Measurements from ENCODE around the gene MYBPH.

Gene MYBPH

DNA sequence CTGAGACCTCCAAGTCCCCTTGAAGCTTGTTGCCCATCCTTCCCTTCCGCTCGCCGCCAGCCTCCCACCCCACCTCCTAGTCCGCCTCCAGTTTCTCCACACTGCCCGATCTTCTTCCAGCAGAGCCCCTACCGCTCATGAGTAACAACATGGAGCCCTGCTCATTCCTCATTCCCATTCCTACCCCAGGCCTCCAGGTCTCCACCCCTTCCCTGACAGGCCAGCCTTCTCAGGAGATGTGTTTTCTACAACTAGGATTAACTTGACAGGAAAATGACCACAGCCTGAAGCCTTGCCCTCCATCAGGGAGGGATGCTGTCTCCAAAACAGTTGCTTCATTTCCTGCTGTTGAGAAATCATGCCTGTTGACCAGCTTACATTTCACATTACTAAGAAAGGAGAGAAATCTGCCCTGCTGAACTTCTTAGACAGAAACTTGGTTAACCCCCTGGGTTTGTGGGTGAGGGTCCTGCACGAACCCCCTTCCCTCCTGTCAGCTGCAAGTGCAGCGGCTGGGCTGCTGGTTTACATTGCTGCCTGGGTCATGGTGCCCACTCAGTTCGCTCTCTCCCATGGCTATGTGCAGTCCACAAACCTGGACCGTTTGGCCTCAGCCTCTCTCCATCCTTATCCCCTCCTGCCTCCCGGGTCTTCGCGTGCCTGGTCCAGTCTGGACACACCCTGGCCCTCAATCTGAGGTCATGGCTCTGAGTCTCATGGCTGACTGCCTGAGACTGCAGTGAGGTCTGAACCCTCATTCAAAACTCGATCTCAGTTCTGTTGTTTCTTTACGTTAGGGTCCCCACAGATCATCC is 27.0 kb upstream of the MYBPH start:
- in situ Hi-C loops (cut with MboI; ENCODE audit: low sequenced_read_pairs), result no loop called here

DNA sequence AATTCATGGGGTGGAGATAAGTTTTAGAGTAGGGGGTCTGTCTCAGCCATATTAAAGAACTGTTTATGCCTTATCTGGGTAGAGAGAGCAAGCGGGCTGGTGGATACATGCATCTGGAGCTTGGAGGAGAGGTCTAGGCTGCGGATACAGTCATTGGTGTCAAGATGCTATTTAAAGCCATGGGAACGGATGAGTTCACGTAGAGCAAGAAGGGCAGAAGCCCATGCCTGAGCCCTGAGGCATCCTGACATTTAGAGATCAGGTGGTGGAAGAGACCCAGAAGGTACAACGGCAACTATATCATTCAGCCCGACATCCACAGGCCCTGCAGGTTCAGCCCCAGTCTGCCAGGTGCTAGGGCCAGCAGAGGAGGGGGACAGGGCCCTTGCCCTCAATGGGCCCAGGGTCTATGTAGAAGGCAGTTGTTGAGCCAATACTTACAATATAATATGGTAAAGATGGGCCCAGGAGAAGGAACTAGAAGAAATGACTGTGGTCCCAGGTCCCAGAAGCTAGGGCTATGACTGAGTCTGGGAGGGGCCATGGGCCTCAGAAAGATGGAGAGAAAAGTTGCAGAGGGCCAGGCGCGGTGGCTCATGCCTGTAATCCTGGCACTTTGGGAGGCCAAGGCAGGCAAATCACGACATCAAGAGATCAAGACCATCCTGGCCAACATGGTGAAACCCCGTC is 26.0 kb upstream of the MYBPH start:
- in situ Hi-C loops (cut with MboI; ENCODE audit: low sequenced_read_pairs), result no loop called here

DNA sequence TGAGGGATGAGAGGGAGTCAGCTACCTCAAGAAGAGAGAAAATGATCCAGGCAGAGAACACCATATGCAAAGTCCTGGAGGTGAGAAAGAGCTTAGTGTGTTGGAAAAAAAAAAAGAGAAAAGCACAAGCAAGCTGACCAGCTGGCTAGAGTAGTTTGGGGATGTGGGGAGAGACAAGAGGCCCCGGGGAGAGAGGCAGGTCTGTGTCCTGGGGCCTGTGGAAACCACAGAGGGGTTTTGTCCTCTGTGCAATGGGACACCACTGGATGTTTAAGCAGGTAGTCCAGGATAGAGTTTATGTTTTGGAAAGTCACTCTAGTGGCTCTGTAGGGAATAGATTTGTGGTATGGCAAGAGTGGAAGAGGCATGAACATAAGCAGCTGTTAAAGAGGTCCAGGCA is 25.3 kb upstream of the MYBPH start:
- in situ Hi-C loops (cut with MboI; ENCODE audit: low sequenced_read_pairs), result no loop called here

DNA sequence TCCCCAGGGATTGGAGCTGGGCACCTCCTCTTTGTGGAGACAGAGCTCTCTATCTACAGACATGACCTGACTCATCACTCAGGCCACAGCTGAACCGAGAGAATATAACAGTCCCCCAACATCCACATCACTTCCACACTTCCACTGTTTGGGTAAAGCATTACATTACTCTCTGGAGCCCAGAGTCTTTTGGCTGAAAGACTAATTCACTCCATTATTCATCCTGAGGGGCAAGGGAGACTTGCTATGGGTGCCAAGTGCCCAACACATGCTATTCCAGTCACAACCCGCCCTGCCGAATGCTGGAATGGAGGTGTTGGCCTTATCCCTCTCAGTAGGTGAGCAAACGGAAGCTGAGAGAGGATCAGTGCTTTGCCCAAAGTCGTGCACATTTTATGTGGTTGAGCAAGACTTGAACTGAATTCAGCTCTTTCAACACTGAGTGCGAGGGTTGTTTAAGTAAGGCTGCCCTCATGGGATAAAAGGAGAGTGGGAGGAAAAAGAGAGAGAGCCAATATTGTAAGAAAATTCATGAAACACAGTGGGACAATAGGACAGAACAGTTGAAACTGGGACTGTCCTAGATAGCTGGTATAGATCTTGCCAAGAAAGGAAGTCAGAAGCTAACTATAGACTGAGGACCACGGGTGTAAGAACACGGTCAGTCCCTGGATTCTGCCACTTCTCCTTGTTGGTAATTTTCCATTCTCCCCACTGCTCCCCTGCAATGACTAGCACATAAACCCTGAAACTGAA is 24.4 kb upstream of the MYBPH start:
- in situ Hi-C loops (cut with MboI; ENCODE audit: low sequenced_read_pairs), result no loop called here

DNA sequence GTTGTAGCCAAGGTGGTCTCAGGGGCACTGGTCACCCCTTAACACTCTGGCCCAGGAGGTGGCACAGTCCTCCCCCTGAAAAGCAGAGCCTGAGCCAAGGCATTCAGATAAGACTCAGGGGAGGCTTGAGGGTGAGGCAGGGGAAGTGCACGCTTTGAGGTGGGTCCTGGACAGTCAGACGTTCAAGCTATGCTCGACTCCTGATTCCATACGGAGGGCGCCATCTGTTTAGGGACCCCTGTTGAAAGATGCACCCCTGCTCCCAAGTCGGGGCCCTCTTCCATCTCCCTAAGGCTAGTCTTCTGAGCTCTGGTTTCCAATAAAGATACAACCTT is 23.8 kb upstream of the MYBPH start:
- in situ Hi-C loops (cut with MboI; ENCODE audit: low sequenced_read_pairs), result no loop called here

DNA sequence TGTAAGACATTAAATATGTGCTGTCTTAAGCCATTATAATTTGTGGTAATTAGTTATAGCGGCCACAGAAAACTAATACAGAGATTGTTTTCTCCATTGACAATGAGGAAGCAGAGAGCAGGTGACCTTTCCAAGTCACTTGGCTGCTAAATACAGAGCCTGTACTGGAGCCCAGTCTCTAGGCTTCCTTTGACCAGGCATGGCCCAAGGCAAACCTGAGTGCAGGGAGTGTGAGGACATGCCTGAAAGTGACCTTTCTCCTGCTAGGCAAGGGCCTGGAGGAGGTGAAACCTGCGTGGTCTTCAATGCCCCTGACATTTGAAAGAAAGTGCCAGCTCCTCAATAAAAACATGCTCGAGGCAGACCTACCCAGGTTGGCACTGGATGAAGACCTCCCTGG is 23.4 kb upstream of the MYBPH start:
- in situ Hi-C loops (cut with MboI; ENCODE audit: low sequenced_read_pairs), result no loop called here

DNA sequence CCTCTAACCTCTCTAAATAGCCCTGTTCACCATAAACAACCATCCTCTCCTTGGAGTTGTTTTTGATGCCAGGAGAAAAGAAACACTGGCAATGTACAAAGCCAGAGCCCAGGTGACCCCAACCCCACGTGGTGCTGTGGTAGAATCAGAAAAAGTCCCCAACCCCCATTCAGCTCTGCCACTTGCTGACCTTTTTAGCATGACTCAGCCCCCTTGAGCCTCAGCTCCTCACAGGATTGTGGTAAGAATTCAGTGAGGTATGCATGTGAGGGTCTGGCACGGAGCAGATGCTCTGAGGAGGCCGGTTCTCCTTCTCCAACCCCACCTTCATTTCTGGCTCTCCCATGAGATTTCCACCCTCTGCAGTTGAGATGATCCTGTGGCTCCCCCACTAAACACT is 22.0 kb upstream of the MYBPH start:
- in situ Hi-C loops (cut with MboI; ENCODE audit: low sequenced_read_pairs), result no loop called here

DNA sequence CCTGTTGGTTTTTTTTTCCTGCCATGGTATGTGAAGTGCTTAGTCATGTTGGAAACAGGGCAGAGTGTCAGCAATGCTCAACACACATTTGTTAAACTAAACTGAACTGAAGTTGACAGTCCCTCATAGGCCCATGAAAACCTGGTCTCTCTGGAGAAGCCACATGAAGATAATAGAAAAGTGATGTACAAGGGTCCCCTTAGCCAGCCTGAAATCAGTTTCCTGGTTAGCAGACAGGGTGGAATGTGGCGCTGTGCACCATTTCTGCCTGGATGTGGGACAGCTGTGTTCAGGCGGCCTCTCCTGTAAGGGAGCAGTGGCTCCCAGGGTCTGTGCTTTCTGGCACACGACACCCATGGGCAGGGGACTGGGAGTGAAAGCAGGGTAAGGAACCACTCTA is 20.7 kb upstream of the MYBPH start:
- in situ Hi-C loops (cut with MboI; ENCODE audit: low sequenced_read_pairs), result no loop called here

DNA sequence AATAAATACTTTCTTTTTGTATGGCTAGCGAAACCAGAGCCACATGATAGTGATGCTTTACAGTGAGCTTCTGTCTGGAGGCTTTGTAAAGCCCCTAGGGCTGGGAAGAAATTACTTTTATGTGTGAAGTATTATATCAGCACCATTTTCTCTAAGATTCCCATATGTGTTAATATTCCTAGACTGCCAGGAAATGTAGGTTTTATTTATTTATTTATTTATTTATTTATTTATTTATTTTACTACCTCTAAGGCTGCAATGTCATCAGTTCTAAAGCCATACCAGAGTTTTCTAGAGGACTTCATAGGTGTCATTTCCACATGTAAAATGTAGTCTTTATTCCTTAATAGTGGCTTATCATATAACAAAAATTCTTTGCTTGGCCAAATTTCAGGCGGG is 15.3 kb upstream of the MYBPH start:
- in situ Hi-C loops (cut with MboI; ENCODE audit: low sequenced_read_pairs), result no loop called here

DNA sequence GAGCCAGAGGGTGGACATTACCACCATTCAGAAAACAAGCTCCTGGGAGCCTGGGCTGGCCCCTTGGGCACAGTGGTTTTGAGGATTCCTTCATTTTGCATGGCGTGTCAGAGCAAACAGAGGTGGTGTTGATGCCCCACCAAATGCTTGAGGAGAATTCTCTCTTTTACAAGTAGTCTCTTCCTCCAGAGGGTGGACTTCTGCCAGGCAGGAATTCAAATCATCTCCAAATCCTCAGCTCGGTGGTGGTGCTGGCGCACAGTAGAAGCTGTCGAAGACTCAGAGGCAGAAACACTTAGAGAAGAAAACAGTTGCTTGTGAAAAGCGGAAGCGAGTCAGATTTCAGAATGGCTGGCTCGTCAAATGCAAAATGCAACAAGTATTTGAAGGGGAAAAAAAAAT is 14.3 kb upstream of the MYBPH start:
- in situ Hi-C loops (cut with MboI; ENCODE audit: low sequenced_read_pairs), result no loop called here

DNA sequence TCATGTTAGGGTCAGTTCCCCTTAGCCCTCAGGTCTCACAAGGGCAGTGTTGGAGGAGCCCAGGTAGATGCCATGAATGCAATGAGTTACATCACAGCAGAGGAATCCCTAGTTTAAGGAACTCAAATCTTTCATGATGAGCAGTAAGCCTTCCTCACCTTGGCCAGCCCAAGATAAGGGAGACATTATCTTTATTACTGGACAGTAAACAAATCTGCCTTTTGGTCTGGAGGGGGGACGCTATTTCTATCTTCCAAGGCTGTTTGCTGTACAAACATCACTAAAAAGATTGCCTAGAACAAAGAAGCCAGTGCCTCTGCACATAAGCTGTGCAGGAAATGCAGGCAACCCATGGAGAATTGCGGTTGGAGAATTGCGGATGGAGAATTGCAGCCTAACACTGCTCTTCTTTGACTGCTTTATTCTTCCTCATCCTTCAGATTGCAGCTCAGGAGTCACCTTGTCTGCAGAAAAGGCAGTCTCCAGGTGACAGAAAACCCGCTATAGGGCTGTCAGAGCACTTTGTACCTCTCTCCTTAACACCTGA is 13.1 kb upstream of the MYBPH start:
- in situ Hi-C loops (cut with MboI; ENCODE audit: low sequenced_read_pairs), result no loop called here

DNA sequence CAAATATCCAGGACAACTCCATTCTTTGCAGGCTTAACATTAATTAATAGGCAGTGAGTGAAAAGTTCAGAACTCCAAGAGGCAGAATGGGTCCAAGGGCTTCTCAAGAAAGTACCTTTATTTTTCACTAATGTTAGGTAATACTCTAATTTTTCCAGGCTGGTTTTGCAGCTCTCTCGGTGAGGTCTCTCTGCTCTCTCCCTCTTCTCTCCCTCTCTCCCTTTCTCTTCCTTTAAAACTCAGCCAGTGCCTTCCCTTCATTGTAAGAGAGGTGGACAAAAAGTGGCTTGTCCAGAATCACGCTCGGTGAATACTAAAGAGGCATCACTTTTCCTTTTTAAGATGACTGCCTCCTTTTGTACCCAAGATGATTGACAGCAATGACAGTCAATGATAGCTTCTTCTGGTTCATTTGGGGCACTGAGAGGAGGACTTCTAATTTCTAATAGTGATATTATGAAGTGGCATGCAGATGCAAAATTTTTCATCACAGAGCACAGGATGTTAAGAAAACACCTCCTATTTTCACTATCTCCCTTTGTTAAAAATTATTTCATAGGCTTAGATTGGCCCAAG is 12.2 kb upstream of the MYBPH start:
- in situ Hi-C loops (cut with MboI; ENCODE audit: low sequenced_read_pairs), result no loop called here

DNA sequence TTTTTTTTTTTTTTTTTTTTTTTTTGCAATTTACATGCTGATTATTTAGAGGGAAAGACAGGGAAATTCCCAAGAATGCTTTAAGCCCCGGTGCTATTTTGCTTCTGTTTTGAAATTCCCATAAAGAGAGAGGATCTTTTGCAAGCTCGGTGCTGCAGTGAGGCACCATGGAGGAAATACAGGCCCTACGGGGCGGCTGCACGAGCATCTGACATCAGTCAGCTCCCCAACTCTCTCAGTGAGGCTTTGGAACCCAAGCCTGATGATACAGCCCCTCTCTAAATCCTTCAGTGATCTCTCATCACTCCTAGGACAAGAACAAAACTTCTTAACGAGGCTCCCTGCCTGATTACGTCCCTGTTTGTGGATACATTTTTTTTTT is 11.7 kb upstream of the MYBPH start:
- in situ Hi-C loops (cut with MboI; ENCODE audit: low sequenced_read_pairs), result no loop called here

DNA sequence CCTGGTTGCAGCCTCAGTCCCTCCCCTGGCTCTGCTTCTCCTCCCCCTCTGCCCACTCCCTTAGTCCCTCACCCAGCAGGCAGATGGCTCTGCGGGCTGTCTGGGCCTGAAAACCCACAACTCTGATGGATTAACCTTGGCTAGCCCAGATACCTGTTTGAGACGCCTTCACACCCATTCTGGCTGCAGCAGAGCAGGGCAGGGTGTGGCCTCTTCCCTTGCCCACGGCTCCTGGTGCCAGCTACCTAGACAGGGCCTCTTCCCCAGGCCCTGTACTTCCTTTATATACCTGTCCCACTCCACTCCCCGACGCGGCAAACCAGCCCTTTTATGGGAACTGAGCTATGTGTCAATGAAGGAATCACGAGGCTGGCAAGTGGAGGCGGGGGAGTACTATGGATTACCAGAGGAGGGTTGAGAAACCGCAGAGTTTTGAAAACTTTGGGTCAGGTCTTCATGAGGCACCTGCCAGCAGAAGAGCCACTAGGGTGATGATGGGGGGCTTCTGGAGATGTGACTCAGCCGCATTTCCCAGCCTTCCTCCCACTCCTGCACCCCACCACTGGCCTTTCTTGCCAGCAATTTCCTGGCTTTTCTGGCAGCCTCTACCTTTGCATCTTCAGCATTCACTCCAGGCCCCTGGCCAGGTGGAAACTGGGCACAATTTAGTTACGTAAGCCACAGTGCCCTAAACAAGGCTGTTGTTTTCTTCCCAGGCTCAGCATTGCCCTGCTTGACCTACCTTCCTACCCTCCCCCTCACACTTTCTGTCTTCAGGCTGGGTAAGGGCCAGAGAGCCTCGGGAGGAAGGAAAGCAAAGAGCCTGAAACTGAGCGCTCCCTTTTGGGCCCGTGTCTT is 11.0 kb upstream of the MYBPH start, which contains the start of gene CHI3L1:
Gene CHI3L1 (minus strand): TSS at position 259 of the 858 bp plus-strand sequence. CDS start 81 bp downstream, at position 178.
- in situ Hi-C loops (cut with MboI; ENCODE audit: low sequenced_read_pairs), result no loop called here

DNA sequence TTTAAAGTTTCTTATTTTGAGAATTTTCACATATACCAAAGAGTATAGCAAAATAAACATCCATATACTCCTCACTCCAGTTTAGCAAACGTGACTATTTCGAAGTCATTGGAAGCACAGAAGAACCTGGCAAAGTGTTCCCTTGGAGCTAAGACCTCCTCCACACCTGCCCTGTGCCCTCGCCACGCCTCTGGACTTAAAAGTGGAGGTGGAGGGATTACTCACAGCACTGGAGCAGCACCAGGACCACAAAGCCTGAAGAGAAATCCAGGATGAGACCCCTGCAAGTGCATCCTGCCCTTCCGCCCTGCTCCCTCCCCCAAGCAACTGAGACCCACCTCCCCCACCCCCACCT is 10.4 kb upstream of the MYBPH start:
- in situ Hi-C loops (cut with MboI; ENCODE audit: low sequenced_read_pairs), result no loop called here

DNA sequence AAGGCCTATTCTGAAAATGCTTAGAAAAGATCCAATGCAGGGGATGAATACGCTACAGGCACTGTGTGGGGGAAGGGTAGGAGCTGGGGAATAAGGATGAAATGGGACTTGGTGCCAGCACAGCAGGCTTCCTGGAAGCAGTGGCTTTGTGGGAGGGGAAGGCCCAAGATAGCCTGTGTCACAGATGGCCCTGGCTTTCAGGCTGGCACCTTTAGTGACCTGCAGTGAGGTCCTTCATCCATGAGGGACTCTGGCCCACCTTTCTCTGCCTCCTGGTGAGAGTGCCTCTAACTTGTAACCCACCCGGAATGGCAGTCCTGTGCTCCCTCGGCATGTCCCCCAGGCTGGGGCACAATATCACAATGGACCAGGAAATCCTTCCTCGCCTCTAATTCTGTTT is 10.0 kb upstream of the MYBPH start:
- in situ Hi-C loops (cut with MboI; ENCODE audit: low sequenced_read_pairs), result no loop called here

DNA sequence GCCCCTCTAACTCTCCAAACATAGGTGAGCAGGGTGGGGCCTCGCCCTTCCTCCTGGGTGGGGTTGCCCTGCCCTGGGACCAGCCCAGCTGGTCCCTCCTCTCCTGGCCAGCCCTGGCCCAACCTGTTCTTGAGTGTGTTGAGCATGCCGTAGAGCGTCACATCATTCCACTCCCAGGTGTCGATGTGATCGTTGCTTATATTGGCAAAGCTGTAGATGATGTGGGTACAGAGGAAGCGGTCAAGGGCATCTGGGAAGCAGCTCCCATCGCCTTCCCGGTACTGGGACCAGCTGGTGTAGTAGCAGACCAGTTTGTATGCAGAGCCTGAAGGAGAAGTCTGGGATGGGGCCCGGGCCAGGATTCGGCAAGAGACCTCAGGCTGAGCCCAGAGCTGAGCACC is 9.4 kb upstream of the MYBPH start:
- in situ Hi-C loops (cut with MboI; ENCODE audit: low sequenced_read_pairs), result no loop called here

DNA sequence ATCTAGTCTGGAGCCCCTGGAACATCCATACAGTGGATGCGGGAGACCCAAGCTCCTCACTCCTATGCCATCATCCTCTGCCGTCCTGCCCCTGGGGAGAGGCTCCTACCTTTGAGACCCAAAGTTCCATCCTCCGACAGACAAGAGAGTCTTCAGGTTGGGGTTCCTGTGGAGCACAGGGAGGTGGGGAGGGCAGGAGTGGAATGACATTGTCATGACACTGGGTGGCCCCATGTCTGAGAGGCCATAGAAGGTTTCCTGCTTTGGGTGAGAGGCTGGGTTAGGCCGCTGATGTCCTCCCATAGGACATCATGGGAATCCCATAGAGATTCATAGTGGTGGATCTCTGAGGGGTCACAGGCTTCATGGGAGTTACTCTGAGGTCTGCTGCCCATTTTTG is 8.8 kb upstream of the MYBPH start:
- in situ Hi-C loops (cut with MboI; ENCODE audit: low sequenced_read_pairs), result no loop called here

DNA sequence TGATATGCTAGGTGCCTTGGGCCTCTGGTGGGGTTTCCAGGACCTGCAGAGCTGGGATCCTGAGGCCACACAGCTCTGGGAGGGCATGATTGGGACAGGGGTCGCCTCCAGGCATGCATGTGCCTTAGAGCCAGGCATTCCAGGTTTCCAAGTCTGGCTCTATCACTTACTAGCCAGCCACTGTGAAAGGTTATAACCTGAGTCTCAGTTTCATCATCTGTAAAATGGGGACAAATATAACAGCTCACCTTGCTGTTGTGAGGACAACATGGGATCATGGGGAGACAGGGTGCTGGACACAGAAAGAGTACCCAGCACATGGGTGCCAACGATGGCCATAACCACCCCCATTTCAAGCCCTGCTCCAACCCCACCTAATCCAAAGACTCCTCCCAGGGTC is 8.2 kb upstream of the MYBPH start:
- in situ Hi-C loops (cut with MboI; ENCODE audit: low sequenced_read_pairs), result no loop called here

DNA sequence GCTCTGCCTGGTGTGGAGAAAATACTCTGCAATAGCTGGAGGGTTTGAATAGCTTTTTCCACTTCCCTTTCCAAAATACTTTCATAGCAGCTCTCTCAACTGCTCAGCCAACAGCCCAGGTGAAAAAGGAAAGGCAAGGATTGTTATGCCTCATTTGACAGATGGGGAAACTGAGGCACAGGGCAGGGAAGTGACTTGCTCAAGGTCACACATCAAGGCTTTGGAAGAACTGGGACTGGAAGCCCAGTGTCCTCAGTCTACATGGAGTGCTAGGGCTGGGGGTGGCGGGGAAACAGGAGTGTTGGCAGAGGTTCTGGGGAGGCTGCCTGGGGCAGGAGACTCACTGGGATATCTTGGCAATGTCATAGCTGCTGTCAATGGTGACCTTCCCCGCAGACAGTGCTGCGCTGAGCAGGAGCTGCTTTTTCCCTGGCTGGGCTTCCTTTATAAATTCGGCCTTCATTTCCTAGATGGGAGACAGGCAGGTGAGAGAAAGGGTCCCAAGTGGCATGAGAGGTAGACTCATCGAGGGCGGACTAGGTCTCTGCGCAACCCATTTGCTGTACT is 6.8 kb upstream of the MYBPH start:
- in situ Hi-C loops (cut with MboI; ENCODE audit: low sequenced_read_pairs), result no loop called here

Measured in HL-60/S4 (cell line).